Spinal cord (tissue), 10 donors: ENCODE data around the gene GLRX3. TPM values are rescaled to one million over a fixed set of nuclear protein-coding genes. Genes with fewer than 3 reads are reported as not detected.

ENCODE experiments used
- DNase-seq, 6 donors: peaks; one replicate each; pipeline versions ENCODE4 v3.0.0 to v3.0.0-alpha.2; 2013 to 2015; ENCODE audit warnings: low spot score in 6 of 6, low read depth in 4 of 6
- H3K27ac ChIP-seq: one replicate; pipeline ENCODE4 v1.5.1; 2013; ENCODE audit warnings: low read depth, low read length, control low read depth
- H3K27me3 ChIP-seq: one replicate; pipeline ENCODE4 v1.6.1; 2013; ENCODE audit warnings: low read length; ENCODE audit not compliant: control insufficient read depth, insufficient read depth
- H3K36me3 ChIP-seq: one replicate; pipeline ENCODE4 v1.6.1; 2013; ENCODE audit warnings: low read length; ENCODE audit not compliant: control insufficient read depth, insufficient read depth
- H3K4me1 ChIP-seq: one replicate; pipeline ENCODE4 v1.6.1; 2013; ENCODE audit warnings: low read length; ENCODE audit not compliant: control insufficient read depth, insufficient read depth
- H3K4me3 ChIP-seq: one replicate; pipeline ENCODE4 v1.5.1; 2013; ENCODE audit warnings: low read depth, low read length, control low read depth
- H3K9me3 ChIP-seq: one replicate; pipeline ENCODE4 v1.6.1; 2013; ENCODE audit warnings: low read length; ENCODE audit not compliant: control insufficient read depth, insufficient read depth
- WGBS: methylation state at CpG from one replicate; pipeline ENCODE4 v1.1.5; 2013; ENCODE audit warnings: missing lambda C conversion rate; ENCODE audit not compliant: insufficient coverage; 5-methylcytosine and 5-hydroxymethylcytosine counted together
- polyA plus RNA-seq, 2 donors: library from polyadenylated mRNA; unstranded; fragments of 120-200 nt; gene quantifications; one replicate each; pipeline ENCODE4 v1.2.1, GENCODE V29; 2013; ENCODE audit not compliant: insufficient read length in 2 of 2
- total RNA-seq, 2 donors: library from RNA; depleted of rRNA in 1 of 2; stranded (reverse); fragments of 120-200 nt in 1 of 2; fragments of >200 nt in 1 of 2; gene quantifications; one replicate each; pipeline versions ENCODE4 v1.2.3 to v1.2.4, GENCODE V29; 2013 to 2014
- donor health status: healthy.

GLRX3 gene
- total and polyA plus RNA-seq, 4 donors = 65.1 to 101 (median 84.4) TPM

DNA sequence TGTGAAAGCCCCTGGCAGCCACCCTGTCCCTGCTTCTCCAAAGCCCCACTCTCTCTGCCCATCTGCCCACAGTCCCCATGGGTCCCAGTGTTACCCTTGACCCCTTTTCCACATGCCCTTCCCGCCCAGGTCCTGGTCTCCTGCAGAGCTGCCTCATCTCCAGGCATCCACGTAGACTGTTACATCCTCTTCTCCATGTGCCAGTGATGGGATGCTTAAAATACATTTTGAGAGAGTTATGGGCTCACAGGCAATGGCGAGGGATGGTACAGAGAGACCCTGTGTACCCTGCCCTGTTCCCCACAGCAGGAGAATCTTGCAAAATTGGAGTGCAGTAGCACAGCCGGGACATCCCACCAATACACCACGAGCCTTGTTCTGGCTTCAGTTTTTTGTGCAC lies 56.8 kb downstream of the GLRX3 start:
- DNase-seq = no peak
- peaks cover 22% of the 10 kb centered on the region for H3K4me1 ChIP-seq
- no peak overlapping the region for H3K4me3 ChIP-seq
- 100% methylated on average over 2 of the region's 5 CpGs for WGBS
- no peak overlapping the region for H3K27ac ChIP-seq
- no peaks in the 10 kb centered on the region for H3K9me3 ChIP-seq
- peaks cover 22% of the 10 kb centered on the region for H3K36me3 ChIP-seq
- H3K27me3 ChIP-seq = peaks cover 4% of the 10 kb centered on the region

DNA sequence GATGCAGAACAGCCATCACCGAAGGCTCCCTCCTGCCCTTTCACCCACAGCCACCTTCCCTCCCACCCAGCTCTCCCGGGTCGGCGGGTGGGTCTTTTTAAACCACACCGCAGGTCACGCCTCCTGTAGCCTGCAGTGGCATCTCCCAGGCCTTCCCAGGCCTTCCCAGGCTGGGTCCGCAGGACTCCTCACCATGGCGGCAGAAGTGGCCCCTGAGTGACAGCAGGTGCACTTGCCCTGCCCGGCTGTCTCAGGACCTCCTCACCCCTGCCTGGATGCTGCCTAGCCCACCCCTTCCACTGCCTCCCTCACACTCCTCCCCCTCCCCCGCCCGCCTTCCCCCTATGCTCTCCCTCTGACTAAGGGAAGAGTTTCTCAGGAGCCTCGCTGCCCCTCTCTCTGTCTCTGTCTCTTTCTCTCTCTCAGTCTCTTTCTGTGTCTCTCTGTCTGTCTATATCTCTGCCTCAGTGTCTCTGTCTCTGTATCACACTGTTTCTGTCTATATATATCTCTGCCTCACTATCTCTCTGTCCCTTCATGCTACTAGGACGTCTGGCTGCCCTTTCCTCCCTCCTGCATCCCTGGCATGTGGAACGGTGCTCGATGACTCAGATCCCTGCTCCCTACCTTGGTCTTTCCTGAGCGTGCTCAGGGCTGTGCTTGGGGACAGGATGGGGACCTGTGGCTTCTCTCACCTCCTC lies 57.5 kb downstream of the GLRX3 start:
- DNase-seq = no peak
- Histone ChIP-seq H3K27me3 (peaks cover 4% of the 10 kb centered on the region), H3K4me3 (no peak overlapping the region), H3K27ac (no peak overlapping the region), H3K9me3 (no peaks in the 10 kb centered on the region), H3K4me1 (peaks cover 22% of the 10 kb centered on the region), H3K36me3 (peaks cover 20% of the 10 kb centered on the region)
- WGBS = 63% methylated on average over 16 of the region's 16 CpGs

DNA sequence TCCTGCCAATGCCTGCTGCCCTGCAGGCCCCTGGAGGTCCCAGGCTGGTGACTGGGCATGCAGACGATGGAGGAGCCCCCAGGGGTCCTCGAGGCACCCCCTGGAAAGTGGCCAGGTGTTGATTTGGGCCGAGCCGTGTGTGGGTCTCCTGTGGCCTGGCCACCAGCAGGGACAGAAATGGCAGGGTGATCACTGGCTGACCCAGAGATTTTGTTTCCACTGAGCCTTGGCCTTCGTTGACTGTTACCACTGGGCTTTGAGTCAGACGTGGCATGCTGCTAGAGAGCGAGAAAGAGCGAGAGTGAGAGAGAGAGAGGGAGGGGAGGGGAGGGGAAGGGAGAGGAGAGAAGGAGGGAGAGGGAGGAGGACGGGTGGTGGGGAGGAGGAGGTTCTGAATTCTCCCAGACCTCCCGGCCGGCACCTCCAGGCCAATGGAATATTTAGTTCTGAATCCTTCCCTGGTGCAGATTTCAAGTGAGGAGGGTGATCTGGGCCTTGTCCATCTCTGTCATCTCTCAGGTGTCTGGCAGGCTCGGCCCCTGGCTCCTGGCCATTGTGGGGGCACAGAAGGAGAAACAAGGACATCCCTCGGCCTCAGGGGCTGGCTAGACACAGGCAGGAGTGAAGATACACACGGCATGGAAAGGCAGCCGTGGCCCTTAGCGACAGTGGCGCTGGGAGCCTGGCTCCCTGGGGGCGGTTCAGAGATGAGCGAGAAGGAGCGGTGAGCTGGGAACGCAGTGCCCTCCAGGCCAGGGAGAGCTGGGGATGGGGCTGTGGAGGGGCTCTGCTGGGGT lies 58.2 kb downstream of the GLRX3 start:
- WGBS = 47% methylated on average over 19 of the region's 21 CpGs
- H3K9me3 ChIP-seq = no peaks in the 10 kb centered on the region
- peaks cover 4% of the 10 kb centered on the region for H3K27me3 ChIP-seq
- no peak for DNase-seq
- H3K4me1 ChIP-seq = peaks cover 22% of the 10 kb centered on the region
- peaks cover 17% of the 10 kb centered on the region for H3K36me3 ChIP-seq
- H3K4me3 ChIP-seq = no peak overlapping the region
- H3K27ac ChIP-seq = no peak overlapping the region

DNA sequence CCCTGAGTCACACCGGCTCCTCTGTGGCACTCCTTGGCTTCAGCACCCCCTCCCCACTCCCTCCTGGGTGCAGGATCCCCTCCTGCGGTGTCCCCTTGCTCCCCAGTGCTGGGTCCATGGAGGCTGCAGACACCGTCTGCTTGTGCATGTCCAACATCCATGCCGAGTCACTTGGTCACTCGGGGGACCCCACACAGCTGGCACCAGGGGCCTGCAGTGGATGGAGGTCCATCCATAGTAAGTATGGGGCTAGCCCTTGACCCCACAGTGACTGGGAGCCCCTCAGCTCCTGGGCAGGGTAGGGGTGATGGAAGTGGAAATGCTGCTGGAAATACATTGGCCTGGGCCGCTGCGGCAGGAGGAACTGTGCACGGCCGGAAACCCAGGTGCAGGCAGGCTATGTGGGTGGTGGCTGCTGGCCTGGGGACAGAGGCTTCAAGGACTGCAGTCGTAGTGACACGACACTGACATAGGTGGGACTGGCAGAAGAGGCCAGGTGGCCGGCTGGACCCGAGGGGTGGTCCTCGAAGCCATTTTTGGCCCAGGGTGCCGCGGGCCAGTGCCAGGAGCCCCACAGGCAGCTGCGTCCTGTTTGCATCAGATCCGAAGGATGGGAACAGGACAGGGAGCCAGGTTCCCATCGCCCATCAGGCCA lies 58.9 kb downstream of the GLRX3 start:
- H3K9me3 ChIP-seq = no peaks in the 10 kb centered on the region
- H3K4me3 ChIP-seq = no peak overlapping the region
- peaks cover 19% of the 10 kb centered on the region for H3K4me1 ChIP-seq
- H3K27ac ChIP-seq = no peak overlapping the region
- 88% methylated on average over 19 of the region's 19 CpGs for WGBS
- no peak for DNase-seq
- peaks cover 11% of the 10 kb centered on the region for H3K36me3 ChIP-seq
- peaks cover 4% of the 10 kb centered on the region for H3K27me3 ChIP-seq

DNA sequence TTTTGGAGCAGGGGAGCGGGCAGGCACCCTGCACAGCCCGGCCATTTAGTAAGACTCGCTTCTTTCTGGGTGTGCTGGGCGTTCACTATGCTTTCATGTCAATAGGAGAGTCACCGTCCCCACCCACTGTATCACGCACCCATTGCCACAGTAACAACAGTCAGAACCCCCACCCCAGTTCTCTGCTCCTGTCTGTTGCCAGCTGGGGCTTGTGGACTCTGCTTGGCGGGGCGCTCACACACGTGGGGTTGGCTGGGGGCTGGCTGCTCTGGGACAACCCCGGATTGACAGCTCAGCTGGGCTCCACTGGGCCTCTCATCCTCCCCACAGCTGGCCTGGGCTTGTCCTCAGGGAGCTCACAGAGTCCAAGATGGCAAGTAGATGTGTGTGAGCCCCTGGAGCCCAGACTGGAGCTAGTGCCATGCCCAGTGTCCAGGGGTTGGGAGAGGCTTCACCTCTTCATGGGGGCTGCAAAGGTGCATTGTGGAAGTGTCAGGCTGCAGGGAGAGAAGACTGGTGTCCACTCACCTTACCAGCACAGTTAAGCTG lies 59.6 kb downstream of the GLRX3 start:
- H3K36me3 ChIP-seq = peaks cover 11% of the 10 kb centered on the region
- 82% methylated on average over 9 of the region's 10 CpGs for WGBS
- peaks cover 2% of the 10 kb centered on the region for H3K27me3 ChIP-seq
- no peak overlapping the region for H3K27ac ChIP-seq
- no peak overlapping the region for H3K4me3 ChIP-seq
- no peaks in the 10 kb centered on the region for H3K9me3 ChIP-seq
- DNase-seq = no peak
- H3K4me1 ChIP-seq = peaks cover 14% of the 10 kb centered on the region

DNA sequence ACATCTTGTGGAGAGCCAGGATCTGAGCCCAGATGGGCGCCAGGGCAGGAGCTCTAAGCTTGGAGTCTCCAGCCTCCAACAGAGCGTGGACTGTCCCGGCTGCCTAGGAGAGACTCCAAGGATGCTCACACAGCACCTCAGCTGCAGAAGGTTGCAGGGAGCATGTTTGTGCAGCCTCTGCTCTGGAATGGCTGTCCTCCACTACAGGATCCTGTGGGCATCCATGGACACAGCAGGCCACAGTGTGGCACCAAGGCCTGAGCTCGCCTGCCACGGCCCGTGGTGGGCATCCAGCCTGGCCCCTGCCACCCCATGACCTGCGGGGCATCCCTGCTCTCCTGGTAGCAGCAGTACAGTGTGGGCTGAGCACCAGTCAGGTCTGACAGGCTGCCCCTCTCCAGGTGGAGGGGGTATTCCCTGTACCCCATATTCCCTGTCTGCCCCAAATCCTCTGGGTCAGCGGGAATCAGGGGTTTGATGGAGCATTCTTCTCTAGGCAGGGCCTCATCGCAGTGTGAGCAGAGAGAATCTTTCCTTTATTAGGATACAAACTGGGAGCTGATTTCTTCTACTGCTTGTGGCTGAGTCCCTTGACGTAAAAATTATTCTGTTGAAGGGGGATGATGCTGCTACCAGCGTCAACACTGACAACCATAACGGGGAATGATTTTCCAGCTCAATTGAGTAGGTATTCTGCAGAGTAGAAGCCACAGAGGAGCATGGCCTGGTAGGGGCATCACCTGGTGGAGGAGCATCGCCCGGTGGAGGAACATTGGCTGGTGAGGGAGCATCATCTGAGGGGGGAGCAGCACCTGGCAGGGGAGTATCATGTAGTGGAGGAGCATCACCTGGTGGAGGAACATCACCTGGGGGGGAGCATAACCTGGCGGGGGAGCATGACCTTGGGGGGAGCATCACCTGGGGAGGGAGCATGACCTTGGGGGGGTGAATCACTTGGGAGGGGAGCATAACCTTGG lies 60.6 kb downstream of the GLRX3 start:
- H3K9me3 ChIP-seq = no peaks in the 10 kb centered on the region
- WGBS = 81% methylated on average over 10 of the region's 15 CpGs
- H3K4me3 ChIP-seq = no peak overlapping the region
- H3K27me3 ChIP-seq = peaks cover 2% of the 10 kb centered on the region
- peaks cover 11% of the 10 kb centered on the region for H3K36me3 ChIP-seq
- no peak for DNase-seq
- peaks cover 12% of the 10 kb centered on the region for H3K4me1 ChIP-seq
- no peak overlapping the region for H3K27ac ChIP-seq

DNA sequence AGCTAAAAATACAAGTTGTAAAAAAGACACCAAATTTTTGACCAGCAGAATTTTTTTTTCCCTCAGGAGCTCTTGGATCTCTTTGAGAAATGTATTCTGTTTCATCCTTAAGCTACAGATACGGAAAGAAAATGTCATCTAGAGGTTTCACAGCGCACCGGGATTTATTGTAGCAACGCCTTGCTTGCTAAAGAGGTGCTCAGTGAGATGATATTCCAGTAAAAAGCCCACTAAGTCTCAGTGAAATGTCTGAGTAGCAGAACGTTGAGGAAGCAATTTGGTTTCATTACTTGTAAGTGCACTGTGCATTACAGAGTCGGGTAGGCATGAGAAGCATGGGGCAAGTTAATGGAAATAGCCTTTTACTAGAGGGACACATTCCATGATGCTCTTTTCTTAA lies 62.5 kb downstream of the GLRX3 start:
- H3K27ac ChIP-seq = no peak overlapping the region
- WGBS = 71% methylated on average over 5 of the region's 6 CpGs
- no peak overlapping the region for H3K4me3 ChIP-seq
- peak in 2 of 6 donors; percentile 17 to 72 for DNase-seq
- peaks cover 11% of the 10 kb centered on the region for H3K36me3 ChIP-seq
- peaks cover 7% of the 10 kb centered on the region for H3K4me1 ChIP-seq
- no peaks in the 10 kb centered on the region for H3K9me3 ChIP-seq
- H3K27me3 ChIP-seq = no peaks in the 10 kb centered on the region

DNA sequence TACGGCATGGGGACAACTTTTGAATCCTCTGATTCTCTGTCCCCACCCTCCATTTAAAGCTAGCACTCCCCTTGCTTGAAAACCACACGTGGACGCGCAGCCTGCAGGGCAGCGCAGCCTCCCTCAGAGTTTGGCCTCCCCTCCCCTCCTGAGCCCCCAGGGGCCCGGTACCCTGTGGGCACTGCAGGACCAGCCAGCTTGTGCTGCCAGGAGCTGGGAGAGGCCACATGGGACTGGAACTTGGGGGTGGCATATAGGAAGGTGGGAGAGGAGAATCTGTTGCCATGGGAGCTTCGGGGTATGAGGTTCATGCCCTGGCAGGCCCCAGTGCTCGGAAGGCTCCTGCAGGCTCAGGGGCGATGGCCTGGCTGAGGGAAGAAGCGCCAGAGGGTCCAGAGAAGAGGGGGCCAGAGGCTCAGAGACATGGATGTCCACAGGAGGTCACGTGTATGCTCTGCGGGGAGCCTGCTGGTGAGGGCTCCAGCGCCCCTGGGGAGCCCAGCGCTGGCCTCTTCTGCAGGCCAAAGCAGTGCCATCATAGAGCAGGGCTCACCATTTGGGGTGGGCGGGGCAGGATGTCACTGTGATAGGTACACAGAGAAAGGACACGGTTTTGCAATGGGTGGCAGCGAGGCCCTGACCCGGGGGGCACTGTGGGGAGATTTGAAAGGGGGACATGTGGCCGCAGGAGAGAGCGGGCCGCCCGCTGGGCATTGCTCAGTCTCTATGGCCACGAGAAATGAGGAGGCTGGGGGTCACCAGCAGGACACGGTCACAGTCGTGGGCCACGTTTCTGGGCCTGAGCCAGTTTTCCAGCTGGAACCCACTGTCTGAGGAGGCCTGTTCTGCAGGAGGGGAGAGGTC lies 64.2 kb downstream of the GLRX3 start:
- H3K36me3 ChIP-seq = peaks cover 5% of the 10 kb centered on the region
- no peak overlapping the region for H3K4me3 ChIP-seq
- H3K27ac ChIP-seq = no peak overlapping the region
- H3K27me3 ChIP-seq = no peaks in the 10 kb centered on the region
- H3K9me3 ChIP-seq = no peaks in the 10 kb centered on the region
- H3K4me1 ChIP-seq = peaks cover 10% of the 10 kb centered on the region
- no peak for DNase-seq
- 77% methylated on average over 23 of the region's 26 CpGs for WGBS
